Measurements from ENCODE around the gene ACOT9.
"Not testable (repeated sequence)": the region's sequence is repeated elsewhere in the genome, so short reads cannot be mapped to it uniquely, and the experiment has no call there.

The ACOT9 gene, protein sequence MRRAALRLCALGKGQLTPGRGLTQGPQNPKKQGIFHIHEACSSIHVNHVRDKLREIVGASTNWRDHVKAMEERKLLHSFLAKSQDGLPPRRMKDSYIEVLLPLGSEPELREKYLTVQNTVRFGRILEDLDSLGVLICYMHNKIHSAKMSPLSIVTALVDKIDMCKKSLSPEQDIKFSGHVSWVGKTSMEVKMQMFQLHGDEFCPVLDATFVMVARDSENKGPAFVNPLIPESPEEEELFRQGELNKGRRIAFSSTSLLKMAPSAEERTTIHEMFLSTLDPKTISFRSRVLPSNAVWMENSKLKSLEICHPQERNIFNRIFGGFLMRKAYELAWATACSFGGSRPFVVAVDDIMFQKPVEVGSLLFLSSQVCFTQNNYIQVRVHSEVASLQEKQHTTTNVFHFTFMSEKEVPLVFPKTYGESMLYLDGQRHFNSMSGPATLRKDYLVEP

DNA sequence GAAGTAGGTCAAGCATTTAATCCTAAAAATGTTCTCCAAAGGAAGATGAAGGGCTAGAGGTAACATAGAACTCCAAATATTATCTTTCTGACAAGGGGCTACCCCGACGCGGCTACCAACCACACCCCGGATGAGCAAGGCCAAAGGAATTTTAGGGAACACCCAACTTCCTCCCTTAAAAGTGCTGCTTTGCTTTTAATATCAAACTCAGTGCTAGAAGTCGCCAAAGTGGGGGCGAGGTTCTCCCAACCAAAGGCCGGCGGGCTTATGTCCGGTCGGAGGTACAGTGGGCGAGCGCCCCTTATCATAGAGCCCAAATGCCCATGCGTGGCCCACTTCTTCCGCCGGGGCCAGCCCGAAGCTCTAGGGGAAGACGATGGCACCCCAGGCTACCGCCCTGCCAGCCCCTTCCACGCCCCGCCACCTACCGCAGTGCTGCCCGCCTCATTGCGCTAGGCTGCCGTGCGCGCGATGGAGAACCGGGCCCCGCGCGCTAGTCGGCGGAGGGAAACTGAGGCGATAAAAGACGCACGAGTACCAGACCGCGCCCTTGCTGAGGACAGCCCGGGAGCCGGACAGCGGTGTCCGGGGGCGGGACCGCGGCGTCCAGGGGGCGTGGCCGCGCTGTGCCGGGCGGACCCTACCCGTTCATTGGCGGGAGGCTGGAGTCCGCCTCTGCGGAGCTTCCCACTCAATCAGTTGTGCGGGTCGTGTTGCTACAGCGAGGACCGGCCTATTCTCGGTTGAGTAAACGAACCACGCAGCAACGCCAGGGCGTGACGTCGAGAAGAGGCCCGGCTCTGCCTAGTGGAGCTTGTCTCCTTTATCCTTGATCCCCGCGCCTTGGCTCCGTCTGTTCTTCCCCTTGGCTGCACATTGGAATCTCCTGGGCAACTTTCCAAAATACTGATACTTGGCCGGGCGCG is at the start of gene ACOT9:
TSS of gene ACOT9 (minus strand) at position 580 of the 926 bp plus-strand sequence. CDS start at position 448, 132 bp downstream.
- DNase-seq (ENCODE audit: low read depth), result peak; percentile 34

DNA sequence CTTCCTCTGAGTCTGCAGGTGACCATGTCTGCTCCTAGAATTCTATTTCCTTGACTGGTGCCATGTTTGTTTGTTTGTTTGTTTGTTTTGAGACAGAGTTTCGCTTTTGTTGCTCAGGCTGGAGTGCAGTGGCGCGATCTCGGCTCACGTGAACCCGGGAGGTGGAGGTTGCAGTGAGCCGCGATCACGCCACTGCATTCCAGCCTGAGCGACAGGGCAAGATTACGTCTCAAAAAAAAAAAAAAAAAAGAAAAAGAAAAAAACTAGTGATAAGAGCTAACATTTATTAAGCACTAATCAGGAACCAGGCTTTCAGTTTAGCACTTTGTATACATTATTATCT is 47.0 kb upstream of the ACOT9 start:
- no peak for DNase-seq (ENCODE audit: low read depth)

DNA sequence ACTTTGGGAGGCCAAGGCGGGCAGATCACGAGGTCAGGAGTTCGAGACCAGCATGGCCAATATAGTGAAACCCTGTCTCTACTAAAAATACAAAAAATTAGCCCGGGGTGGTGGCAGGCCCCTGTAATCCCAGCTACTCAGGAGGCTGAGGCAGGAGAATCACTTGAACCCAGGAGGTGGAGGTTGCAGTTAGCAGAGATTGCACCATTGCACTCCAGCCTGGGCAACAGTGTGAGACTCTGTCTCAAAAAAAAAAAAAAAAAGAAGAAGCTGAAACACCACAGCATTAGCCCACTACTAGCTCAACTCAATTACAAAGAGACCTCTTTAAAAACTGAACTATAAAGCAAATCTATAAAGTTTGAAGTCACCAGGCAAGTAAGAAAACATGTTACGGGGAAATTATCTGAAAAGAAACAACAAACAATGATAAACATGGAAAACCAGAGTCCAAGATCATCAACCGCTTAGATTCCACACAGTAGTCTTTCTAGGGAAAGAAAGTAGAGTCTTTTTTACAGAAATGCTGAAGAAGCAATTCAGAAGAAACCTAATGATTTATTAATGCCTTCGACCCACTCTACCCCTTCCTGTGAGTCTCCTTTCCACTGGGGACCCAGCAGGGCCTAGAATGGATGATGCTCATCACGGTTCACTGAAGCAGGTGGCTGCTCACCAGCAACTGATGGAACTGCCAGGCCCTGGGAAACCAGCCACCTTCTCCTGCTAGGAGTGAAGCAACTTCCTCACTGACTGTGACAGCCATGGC is 46.5 kb upstream of the ACOT9 start:
- no peak for DNase-seq (ENCODE audit: low read depth)

DNA sequence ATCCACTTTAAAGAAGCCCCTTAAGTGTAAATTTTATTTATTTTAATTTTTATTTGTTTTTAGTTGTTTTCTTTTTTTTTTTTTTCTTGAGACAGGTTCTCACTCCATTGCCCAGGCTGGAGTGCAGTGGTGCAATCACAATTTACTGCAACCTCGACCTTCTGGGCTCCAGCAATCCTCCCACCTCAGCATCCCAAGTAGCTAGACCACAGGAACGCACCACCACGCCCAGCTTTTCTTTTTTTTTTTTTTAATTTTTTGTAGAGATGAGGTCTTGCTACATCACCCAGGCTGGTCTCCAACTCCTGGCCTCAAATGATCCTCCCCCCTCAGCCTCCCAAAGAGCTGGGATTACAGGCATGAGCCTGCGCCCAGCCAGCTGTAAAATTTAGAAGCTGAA is 45.9 kb upstream of the ACOT9 start:
- DNase-seq (ENCODE audit: low read depth), result no peak

DNA sequence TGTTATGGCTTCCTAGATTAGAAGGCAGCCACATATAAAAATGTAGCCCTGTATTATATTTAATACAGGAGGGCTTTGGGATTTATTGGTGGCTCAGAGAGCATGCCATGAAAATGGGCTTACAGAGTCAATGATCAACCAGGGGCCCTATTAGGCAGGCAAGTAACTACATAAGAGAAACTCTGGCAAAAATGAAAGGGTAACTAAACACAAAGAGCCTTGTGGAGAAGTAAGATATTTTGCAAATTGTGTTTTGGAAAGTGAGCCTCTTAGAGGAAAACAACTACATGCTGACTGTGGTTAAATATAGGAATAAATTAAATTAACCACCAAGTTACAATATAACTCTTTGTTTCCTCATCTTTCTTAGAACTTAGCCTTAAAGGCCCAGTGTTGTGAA is 45.4 kb upstream of the ACOT9 start:
- no peak for DNase-seq (ENCODE audit: low read depth)

DNA sequence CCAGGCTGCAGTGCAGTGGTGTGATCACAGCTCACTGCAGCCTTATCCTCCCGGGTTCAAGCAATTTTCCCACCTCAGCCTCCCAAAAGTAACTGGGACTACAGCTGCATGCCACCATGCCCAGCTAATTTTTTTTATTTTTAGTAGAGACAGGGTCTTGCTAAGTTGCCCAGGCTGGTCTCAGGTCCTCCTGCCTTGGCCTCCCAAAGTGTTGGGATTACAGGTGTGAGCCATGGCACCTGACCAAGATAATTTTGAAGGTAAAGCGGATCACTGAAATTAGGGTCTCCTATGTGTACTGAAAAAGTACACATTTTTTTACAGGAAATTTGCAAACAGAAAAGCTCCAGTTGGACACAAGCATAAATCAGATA is 44.7 kb upstream of the ACOT9 start:
- no peak for DNase-seq (ENCODE audit: low read depth)

DNA sequence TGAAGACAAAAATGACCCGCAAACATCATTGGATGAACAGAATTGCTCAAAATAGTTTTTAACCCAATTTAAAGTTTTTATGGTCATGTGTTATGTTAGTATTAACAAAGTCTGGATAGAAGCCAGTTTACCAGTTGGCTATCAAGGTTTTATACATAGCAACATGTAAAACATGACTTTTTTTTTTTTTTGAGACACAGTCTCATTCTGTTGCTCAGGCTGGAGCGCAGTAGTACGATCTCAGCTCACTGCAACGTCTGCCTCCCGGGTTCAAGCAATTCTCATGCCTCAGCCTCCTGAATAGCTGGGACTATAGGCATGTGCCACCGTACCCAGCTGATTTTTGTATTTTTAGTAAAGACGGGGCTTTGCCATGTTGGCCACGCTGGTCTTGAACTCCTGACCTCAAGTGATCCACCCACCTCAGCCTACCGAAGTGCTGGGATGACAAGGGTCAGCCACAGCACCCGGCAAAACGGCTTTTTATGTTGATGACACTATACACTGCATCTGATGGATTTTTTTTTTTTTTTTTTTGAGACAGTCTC is 43.3 kb upstream of the ACOT9 start:
- no peak for DNase-seq (ENCODE audit: low read depth)

DNA sequence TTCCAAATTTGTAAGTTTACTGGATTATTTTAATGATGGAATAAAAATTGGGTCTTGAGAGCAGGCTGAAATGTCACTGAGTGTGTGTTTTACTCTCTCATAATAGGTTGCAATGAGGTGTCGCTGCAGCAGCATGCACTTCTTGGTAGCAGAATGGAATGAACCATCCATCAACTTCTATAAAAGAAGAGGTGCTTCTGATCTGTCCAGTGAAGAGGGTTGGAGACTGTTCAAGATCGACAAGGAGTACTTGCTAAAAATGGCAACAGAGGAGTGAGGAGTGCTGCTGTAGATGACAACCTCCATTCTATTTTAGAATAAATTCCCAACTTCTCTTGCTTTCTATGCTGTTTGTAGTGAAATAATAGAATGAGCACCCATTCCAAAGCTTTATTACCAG is 42.5 kb upstream of the ACOT9 start:
- DNase-seq (ENCODE audit: low read depth), result no peak

DNA sequence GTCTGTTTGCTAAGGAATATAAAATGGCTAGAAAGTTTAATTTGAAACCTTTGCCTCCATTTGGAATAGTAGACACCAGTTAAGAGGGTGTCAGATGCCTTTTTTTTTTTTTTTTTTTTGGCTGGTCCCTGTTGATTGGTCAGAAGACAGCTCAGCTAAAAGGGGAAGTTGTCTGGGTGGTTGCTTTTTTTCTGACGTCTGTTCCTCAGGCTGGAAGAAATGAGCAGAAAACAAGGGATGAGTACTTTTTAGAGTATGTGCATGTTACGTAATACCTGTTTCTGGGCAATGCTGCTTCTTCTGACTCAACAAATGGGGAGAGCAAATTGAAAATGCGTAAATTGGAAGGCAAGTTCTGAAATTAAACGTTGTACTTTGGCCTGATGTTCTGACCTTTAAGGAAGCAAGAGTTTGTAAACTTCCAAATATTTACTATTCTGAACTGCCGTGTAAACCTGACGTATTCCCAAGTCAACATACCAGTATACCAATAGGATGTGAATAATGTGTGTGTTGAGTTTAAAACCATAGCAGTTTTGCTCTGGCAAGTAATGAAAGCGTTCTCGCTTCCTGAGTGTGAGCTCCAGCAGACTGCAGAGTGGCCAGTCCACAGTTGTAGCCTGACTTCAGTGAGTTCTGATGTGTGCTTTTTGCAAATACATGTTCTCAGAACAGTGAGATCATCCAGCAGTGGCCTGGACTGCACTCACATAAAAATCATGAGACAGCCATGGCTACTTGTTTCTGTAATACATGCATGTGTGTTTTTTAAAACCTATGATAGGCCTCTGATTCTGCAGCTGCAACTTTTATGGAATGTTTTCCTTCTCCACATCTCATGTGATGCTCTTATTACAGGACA is 41.6 kb upstream of the ACOT9 start:
- DNase-seq (ENCODE audit: low read depth), result no peak

DNA sequence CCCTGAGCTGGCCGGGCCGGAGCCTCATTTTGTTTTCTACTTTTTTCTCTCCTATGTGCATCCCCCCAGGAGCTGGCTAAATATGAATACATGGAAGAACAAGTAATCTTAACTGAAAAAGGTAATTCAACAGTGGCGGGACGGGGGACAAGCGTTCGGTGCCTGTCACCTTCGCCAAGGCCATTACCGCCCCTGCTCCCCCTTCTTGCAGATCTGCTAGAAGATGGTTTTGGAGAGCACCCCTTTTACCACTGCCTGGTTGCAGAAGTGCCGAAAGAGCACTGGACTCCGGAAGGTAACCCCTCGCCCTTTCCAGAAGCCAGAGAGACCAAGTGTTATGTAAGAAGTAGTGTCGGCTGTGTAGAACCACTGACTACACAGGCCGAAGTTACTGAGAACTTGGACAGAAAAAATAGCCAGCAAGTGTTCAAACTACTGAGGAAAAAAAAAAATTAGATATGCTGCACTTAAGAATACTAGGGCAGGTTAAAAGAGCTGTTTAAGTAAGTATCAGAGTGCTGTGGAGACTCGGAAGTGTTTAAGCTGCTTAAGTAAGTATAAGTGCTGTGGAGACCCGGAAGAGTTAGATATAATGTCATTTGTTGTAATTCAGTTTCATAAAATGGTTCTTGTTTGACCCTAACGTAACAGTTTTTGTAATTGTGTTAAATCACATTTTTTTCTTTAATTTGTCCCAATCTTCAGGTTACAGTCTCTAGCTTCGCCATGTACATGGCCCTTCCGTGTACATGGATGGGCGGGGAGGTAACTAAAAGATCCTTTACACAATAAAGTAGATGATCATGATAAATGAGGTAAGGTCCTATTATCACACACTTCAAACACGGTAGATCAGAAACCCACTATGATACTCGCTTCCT is 40.8 kb upstream of the ACOT9 start:
- DNase-seq (ENCODE audit: low read depth), result no peak

DNA sequence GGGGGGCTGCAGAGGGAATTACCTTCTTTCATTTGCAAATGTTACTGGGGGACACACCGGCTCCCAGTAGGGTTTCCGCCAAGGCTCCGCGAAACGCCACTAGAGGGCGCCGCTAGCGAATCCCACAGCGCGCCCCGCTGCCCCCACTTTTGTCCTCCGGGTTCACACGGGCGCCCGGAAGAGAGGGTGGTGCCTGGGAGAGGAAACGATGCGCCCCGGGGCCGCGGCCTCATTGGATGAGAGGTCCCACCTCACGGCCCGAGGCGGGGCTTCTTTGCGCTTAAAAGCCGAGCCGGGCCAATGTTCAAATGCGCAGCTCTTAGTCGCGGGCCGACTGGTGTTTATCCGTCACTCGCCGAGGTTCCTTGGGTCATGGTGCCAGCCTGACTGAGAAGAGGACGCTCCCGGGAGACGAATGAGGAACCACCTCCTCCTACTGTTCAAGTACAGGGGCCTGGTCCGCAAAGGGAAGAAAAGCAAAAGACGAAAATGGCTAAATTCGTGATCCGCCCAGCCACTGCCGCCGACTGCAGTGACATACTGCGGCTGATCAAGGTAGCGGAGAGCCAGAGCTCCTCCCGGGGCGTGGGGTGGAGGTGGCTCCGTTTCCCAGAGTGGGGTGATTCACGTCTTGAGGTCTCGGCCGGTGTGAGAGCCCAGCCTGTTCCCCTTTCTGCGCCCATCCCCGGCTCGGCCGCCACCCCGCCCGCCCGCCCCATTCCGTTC is 40.0 kb upstream of the ACOT9 start, which contains the start of gene SAT1:
TSS of gene SAT1 (plus strand) at position 311 of the 726 bp plus-strand sequence. CDS start at position 490, 179 bp downstream.
- DNase-seq (ENCODE audit: low read depth), result peak; percentile 88

DNA sequence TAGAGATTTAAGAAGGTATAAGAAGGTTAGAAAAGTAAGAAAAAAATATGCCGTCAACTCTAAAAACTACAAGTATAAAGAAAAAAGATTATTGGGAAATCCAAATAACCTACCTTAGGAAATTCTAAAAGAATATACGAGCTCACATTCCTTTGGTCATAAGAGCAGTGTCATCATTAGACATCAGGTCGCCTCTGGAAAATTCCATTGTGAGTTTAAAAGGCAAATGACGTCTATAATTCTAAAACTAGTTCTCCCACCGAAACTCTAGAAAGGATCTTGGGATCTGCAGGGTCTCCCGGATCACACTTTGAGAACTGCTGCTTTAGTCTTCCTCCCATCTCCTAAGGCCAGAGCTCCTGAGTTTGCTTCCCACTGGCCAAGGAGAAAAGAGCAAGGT is 39.4 kb upstream of the ACOT9 start:
- no peak for DNase-seq (ENCODE audit: low read depth)

DNA sequence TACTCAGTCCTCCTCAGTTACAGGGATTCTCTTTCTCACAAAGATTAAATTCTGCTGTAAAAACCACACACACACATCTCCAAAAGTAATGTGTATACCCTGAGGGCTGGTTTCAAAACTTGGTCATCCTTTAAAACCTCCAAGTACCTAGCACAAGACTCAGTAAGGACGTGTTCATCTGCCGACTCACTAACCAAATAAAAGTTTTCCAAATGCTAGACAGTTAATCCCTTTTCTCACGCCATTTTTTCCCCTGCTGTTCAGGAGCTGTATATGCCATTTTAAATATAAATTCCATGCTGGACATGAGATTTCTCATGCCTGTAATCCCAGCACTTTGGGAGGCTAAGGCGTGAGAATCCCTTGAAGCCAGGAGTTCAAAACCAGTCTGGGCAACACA is 35.9 kb upstream of the ACOT9 start:
- DNase-seq (ENCODE audit: low read depth), result no peak

DNA sequence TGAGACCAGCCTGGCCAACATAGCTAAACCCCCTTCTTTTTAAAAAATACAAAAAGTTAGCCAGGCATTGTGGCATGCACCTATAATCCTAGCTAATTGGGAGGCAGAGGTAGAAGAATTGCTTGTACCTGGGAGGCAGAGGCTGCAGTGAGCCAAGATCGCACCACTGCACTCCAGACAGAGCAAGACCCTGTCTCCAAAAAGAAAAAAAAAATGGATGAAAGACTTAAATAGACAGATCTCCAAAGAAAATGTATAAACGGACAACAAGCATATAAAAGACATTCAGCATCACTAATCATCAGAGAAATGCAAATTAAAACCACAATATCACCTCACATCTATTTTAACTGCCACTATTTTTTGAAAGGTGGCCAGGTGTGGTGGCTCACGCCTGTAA is 33.3 kb upstream of the ACOT9 start:
- DNase-seq (ENCODE audit: low read depth), result no peak

DNA sequence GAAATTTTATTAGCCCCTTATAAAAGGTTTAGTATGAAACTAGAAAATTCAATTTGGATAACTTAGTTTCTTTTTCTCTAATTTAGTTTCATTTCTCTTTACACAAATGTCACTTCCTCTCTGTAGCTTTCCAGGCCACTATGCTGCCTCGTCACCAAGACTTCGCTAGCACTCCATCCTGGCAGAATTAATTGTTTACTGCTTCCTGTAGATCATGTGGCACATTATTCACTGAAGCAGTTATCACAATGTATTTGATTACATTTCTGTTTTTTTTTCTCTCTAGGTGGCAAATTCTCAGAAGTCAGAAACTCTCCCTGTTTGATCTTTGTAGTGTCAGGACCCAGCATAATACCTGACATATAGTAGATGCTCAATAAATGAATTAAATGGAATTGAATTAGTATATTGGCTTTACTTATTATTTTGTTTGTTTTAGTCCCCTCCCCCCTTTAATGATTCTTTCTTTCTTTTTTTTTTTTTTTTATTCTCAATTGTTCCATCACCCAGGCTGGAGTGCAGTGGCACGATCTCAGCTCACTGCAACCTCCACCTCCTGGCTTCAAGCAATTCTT is 30.6 kb upstream of the ACOT9 start:
- no peak for DNase-seq (ENCODE audit: low read depth)

DNA sequence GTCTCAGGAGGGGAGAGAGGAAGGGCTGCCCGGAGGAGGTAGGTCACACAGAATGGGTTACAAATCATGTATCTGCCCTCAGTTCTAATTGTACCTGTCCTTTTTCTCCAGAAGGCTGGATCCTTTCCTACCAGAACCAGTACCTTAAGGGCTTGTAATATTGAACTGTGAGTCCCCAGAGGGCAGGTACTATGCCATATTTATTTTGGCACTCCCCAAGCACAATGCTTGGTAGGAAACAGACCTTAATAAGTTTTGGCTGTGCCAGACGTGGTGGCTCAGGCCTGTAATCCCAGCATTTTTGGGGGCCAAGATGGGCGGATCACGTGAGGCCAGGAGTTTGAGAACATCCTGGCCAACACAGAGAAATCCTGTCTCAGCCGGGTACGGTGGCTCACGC is 28.0 kb upstream of the ACOT9 start:
- DNase-seq (ENCODE audit: low read depth), result not testable (repeated sequence)

DNA sequence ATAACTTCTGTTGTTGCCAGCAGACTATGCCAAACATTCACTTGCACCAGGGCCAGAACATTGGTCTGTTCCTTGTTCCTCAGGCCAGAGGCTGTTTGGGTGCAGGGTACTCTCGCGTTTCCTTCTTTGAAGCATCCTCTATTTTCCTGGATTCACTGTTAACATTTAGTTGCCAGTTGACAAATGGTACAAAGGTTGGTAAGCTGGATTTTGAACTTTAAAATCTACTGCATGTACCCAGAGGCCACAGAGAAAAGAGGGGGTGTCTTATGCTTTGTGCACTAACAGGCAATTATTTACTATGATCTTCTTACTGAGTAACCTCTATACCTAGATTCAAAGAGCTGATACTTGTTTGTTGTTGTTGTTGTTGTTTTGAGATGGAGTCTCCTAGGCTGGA is 27.1 kb upstream of the ACOT9 start:
- DNase-seq (ENCODE audit: low read depth), result no peak

DNA sequence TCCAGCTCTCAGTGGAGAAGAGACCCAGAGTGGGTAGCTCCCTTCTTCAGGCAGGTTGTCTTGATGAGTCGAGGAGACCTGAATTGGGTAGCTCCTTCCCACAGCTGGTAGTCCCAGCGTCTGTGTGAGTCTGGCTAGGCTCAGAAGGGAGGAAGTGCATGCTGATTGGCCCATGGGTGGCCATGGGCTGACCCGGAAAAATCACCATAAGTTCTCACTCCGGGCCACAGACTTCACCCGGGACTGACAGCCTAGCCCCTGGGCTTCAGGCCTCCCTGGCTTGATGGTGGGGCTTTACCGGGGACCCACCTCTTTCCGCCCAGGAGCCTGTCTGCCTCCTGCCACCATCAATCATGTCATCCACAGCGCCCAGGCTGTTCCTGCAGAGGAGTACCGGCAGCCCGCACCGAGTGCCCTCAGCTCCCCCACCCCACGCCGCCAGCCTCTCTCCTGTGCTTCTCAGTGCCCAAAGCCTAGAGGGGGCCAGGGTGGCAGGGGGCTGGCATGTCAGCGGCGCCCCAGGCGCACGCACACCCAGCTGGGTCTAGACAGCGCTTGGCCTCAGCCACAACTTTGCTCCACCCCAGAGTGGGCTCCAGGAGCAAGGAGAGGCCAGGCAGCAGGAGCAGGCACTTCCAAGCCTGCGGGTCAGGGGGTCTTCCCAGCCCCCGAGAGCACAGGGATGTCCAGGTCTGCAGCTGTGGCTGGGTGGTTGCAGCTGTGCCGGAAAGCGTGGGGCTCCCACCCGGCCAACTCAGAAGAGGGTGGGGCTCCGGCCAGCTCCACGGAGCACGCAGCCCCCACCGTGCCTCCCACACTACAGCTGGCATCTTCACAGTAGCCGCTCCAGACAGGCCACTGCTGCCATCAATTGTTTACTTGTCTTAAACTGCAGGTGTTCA is 23.8 kb upstream of the ACOT9 start:
- no peak for DNase-seq (ENCODE audit: low read depth)

Data from stimulated activated CD8-positive, alpha-beta memory T cell treated with anti-CD3 and anti-CD28 coated beads, Interleukin-12 subunit alpha, Interleukin-12 subunit beta, amount 100 ng/mL, for 1 hour (primary cell).